K562 (cell line): Measurements from ENCODE around the gene NINJ2.

Experiments used
- ATF3 ChIP-seq, 2 experiments: fragments of 450-650 bp in 1 of 2; sonication (generic) in 1 of 2; formaldehyde crosslinking in 1 of 2; IDR thresholded peaks in 1 of 2; conservative IDR thresholded peaks in 1 of 2; 2 replicates each; pipeline versions ENCODE4 v1.6.1 to v1.8.1; 2016 to 2023; ENCODE audit warnings: mild to moderate bottlenecking in 2 of 2, moderate library complexity in 2 of 2, inconsistent platforms in 1 of 2, missing genetic modification reagents in 1 of 2
- CTCF ChIP-seq, 3 experiments: IDR thresholded peaks in 2 of 3; conservative IDR thresholded peaks in 1 of 3; 2 replicates each; pipeline ENCODE4 v1.5.1; 2011 to 2012; ENCODE audit warnings: low read length in 3 of 3, mild to moderate bottlenecking in 3 of 3, control low read depth in 2 of 3, improper control_type of control experiment in 1 of 3, inconsistent platforms in 1 of 3, low read depth in 1 of 3, mixed read lengths in 1 of 3, moderate library complexity in 1 of 3; ENCODE audit not compliant: insufficient read depth in 2 of 3
- GATA2 ChIP-seq: sonication (generic); formaldehyde crosslinking; IDR thresholded peaks from 2 replicates; pipeline ENCODE4 v1.4.0; 2020; ENCODE audit warnings: mild to moderate bottlenecking, missing genetic modification reagents
- KLF6 ChIP-seq: fragments of 250-450 bp; sonication (Bioruptor Pico); IDR thresholded peaks from 2 replicates; pipeline ENCODE4 v1.4.0; 2020; ENCODE audit warnings: mild to moderate bottlenecking, moderate library complexity, borderline replicate concordance
- LARP7 ChIP-seq: fragments of 450-650 bp; IDR thresholded peaks from 2 replicates; pipeline ENCODE4 v1.6.1; 2016
- MYC ChIP-seq, 2 experiments: fragments of 250-450 bp in 1 of 2; sonication (Bioruptor Pico) in 1 of 2; IDR thresholded peaks; 2 replicates each; pipeline versions ENCODE4 v1.5.1 to v1.6.1; 2012 to 2021; ENCODE audit warnings: low read depth in 2 of 2, borderline replicate concordance in 1 of 2, improper control_type of control experiment in 1 of 2, low read length in 1 of 2, mild to moderate bottlenecking in 1 of 2, moderate library complexity in 1 of 2
- TRIM28 ChIP-seq: fragments of 450-650 bp; IDR thresholded peaks from 2 replicates; pipeline ENCODE4 v1.6.1; 2017
- ZBTB26 ChIP-seq: fragments of 450-650 bp; formaldehyde crosslinking; IDR thresholded peaks from 2 replicates; pipeline ENCODE4 v1.4.0; 2022; ENCODE audit warnings: missing genetic modification characterization
- ZNF79 ChIP-seq: fragments of 250-450 bp; sonication (Bioruptor Pico); IDR thresholded peaks from 2 replicates; pipeline ENCODE4 v1.4.0; 2020; ENCODE audit warnings: low read depth, mild to moderate bottlenecking, moderate library complexity
- TF ChIP-seq, protein P1 (sequence below): fragments of 250-450 bp; sonication (Bioruptor Pico); IDR thresholded peaks from 2 replicates; pipeline ENCODE4 v1.4.0; 2020; ENCODE audit warnings: mild to moderate bottlenecking, moderate library complexity
- TF ChIP-seq, protein P2 (sequence below): sonication (generic); formaldehyde crosslinking; IDR thresholded peaks from 2 replicates; pipeline ENCODE4 v1.8.0; 2022; ENCODE audit warnings: mild to moderate bottlenecking, missing genetic modification reagents, borderline replicate concordance
- TF ChIP-seq, protein P3 (sequence below), 2 experiments: fragments of 450-650 bp; formaldehyde crosslinking in 1 of 2; IDR thresholded peaks; 2 replicates each; pipeline versions ENCODE4 v1.4.0 to v1.6.1; 2014 to 2020; ENCODE audit warnings: mild to moderate bottlenecking in 2 of 2, borderline replicate concordance in 1 of 2, low read depth in 1 of 2

- TF ChIP-seq TRIM28 (no peak), CTCF (IDR thresholded peaks at IDR 0.05 in 2 of 3, conservative IDR thresholded peaks at IDR 0.05 in 1 of 3; ENCODE audit: insufficient read depth in 2 of 3, low read depth in 1 of 3, low read length in 3 of 3) (no peak), ATF3 (IDR thresholded peaks at IDR 0.05) (no peak), ATF3 (CRISPR knock-in tag; conservative IDR thresholded peaks at IDR 0.05) (no peak), ZBTB26 (CRISPR knock-in tag) (no peak), KLF6 (no peak), MYC (IDR thresholded peaks at IDR 0.05; ENCODE audit: low read depth, low read length) (no peak), MYC (CRISPR knock-in tag; IDR thresholded peaks at IDR 0.05; ENCODE audit: borderline replicate concordance, low read depth) (no peak), GATA2 (no peak), ZNF79 (CRISPR knock-in tag) (no peak), LARP7 (no peak)
- TF ChIP-seq, protein P1, sequence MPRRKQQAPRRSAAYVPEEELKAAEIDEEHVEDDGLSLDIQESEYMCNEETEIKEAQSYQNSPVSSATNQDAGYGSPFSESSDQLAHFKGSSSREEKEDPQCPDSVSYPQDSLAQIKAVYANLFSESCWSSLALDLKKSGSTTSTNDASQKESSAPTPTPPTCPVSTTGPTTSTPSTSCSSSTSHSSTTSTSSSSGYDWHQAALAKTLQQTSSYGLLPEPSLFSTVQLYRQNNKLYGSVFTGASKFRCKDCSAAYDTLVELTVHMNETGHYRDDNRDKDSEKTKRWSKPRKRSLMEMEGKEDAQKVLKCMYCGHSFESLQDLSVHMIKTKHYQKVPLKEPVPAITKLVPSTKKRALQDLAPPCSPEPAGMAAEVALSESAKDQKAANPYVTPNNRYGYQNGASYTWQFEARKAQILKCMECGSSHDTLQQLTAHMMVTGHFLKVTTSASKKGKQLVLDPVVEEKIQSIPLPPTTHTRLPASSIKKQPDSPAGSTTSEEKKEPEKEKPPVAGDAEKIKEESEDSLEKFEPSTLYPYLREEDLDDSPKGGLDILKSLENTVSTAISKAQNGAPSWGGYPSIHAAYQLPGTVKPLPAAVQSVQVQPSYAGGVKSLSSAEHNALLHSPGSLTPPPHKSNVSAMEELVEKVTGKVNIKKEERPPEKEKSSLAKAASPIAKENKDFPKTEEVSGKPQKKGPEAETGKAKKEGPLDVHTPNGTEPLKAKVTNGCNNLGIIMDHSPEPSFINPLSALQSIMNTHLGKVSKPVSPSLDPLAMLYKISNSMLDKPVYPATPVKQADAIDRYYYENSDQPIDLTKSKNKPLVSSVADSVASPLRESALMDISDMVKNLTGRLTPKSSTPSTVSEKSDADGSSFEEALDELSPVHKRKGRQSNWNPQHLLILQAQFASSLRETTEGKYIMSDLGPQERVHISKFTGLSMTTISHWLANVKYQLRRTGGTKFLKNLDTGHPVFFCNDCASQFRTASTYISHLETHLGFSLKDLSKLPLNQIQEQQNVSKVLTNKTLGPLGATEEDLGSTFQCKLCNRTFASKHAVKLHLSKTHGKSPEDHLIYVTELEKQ (CRISPR knock-in tag) = no peak
- TF ChIP-seq, protein P2, sequence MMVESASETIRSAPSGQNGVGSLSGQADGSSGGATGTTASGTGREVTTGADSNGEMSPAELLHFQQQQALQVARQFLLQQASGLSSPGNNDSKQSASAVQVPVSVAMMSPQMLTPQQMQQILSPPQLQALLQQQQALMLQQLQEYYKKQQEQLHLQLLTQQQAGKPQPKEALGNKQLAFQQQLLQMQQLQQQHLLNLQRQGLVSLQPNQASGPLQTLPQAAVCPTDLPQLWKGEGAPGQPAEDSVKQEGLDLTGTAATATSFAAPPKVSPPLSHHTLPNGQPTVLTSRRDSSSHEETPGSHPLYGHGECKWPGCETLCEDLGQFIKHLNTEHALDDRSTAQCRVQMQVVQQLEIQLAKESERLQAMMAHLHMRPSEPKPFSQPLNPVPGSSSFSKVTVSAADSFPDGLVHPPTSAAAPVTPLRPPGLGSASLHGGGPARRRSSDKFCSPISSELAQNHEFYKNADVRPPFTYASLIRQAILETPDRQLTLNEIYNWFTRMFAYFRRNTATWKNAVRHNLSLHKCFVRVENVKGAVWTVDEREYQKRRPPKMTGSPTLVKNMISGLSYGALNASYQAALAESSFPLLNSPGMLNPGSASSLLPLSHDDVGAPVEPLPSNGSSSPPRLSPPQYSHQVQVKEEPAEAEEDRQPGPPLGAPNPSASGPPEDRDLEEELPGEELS (CRISPR knock-in tag) = no peak
- TF ChIP-seq, protein P3, sequence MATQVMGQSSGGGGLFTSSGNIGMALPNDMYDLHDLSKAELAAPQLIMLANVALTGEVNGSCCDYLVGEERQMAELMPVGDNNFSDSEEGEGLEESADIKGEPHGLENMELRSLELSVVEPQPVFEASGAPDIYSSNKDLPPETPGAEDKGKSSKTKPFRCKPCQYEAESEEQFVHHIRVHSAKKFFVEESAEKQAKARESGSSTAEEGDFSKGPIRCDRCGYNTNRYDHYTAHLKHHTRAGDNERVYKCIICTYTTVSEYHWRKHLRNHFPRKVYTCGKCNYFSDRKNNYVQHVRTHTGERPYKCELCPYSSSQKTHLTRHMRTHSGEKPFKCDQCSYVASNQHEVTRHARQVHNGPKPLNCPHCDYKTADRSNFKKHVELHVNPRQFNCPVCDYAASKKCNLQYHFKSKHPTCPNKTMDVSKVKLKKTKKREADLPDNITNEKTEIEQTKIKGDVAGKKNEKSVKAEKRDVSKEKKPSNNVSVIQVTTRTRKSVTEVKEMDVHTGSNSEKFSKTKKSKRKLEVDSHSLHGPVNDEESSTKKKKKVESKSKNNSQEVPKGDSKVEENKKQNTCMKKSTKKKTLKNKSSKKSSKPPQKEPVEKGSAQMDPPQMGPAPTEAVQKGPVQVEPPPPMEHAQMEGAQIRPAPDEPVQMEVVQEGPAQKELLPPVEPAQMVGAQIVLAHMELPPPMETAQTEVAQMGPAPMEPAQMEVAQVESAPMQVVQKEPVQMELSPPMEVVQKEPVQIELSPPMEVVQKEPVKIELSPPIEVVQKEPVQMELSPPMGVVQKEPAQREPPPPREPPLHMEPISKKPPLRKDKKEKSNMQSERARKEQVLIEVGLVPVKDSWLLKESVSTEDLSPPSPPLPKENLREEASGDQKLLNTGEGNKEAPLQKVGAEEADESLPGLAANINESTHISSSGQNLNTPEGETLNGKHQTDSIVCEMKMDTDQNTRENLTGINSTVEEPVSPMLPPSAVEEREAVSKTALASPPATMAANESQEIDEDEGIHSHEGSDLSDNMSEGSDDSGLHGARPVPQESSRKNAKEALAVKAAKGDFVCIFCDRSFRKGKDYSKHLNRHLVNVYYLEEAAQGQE (IDR thresholded peaks at IDR 0.05; ENCODE audit: borderline replicate concordance) = no peak
- TF ChIP-seq, protein P3 (CRISPR knock-in tag; IDR thresholded peaks at IDR 0.05; ENCODE audit: low read depth) = no peak
Observed at GRCh38 chr12:536751-537245, 126.4 kb downstream of the NINJ2 start.
